Neutrophil (primary cell): ENCODE measurements around the gene PTGES2.

Experiments
- H3K27ac ChIP-seq: fragments of 200-600 bp; sonication (generic); 2 replicates; pipeline ENCODE4 v1.5.1; 2016; ENCODE audit warnings: mild to moderate bottlenecking, moderate library complexity
- H3K27me3 ChIP-seq: fragments of 200-600 bp; sonication (generic); 2 replicates; pipeline ENCODE4 v1.6.0; 2016; ENCODE audit warnings: mild to moderate bottlenecking
- H3K36me3 ChIP-seq: fragments of 200-600 bp; sonication (generic); 2 replicates; pipeline ENCODE4 v1.5.1; 2017
- H3K4me1 ChIP-seq, 2 experiments: fragments of 200-600 bp in 1 of 2; sonication (generic) in 1 of 2; 1 replicate in 1 of 2; 2 replicates in 1 of 2; pipeline versions ENCODE4 v1.5.1 to v1.6.1; 2013 to 2016; ENCODE audit warnings: low read depth in 1 of 2, low read length in 1 of 2, mild to moderate bottlenecking in 1 of 2, moderate library complexity in 1 of 2; ENCODE audit not compliant: control insufficient read depth in 1 of 2, insufficient read depth in 1 of 2
- H3K4me3 ChIP-seq, 2 experiments: fragments of 200-600 bp in 1 of 2; sonication (generic) in 1 of 2; 1 replicate in 1 of 2; 2 replicates in 1 of 2; pipeline ENCODE4 v1.5.1; 2013 to 2016; ENCODE audit warnings: low read depth in 1 of 2, low read length in 1 of 2, mild to moderate bottlenecking in 1 of 2, moderate library complexity in 1 of 2
- H3K9me3 ChIP-seq: fragments of 200-600 bp; sonication (generic); 2 replicates; pipeline ENCODE4 v1.5.1; 2016
- TF ChIP-seq, protein P1 (sequence below): fragments of 200-600 bp; sonication (generic); IDR thresholded peaks from 2 replicates; pipeline ENCODE4 v1.5.1; 2016; ENCODE audit warnings: antibody characterized with exemption

The PTGES2 gene

DNA sequence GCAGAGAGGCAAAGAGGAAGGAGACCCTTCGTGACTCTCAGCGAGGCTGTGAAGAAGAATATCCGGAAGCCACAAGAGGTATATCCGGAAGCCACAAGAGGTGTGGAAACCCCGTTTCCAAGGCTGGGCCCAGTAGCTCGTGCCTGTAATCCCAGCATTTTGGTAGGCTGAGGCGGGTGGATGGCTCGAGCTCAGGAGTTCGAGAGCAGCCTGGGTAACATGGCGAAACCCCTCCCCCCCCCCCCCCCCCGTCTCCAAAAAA lies 31.9 kb upstream of the PTGES2 start:
- H3K9me3 ChIP-seq = no peaks in the 10 kb centered on the region
- peaks cover 25 to 34% of the 10 kb centered on the region in 2 experiments for H3K4me1 ChIP-seq
- no peaks in the 10 kb centered on the region for H3K27me3 ChIP-seq
- H3K27ac ChIP-seq = peak overlapping the region; percentile 96
- H3K36me3 ChIP-seq = peaks cover 24% of the 10 kb centered on the region
- peak overlapping the region; percentile 84 to 93 for H3K4me3 ChIP-seq
- TF ChIP-seq, protein P1, sequence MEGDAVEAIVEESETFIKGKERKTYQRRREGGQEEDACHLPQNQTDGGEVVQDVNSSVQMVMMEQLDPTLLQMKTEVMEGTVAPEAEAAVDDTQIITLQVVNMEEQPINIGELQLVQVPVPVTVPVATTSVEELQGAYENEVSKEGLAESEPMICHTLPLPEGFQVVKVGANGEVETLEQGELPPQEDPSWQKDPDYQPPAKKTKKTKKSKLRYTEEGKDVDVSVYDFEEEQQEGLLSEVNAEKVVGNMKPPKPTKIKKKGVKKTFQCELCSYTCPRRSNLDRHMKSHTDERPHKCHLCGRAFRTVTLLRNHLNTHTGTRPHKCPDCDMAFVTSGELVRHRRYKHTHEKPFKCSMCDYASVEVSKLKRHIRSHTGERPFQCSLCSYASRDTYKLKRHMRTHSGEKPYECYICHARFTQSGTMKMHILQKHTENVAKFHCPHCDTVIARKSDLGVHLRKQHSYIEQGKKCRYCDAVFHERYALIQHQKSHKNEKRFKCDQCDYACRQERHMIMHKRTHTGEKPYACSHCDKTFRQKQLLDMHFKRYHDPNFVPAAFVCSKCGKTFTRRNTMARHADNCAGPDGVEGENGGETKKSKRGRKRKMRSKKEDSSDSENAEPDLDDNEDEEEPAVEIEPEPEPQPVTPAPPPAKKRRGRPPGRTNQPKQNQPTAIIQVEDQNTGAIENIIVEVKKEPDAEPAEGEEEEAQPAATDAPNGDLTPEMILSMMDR = no peak

DNA sequence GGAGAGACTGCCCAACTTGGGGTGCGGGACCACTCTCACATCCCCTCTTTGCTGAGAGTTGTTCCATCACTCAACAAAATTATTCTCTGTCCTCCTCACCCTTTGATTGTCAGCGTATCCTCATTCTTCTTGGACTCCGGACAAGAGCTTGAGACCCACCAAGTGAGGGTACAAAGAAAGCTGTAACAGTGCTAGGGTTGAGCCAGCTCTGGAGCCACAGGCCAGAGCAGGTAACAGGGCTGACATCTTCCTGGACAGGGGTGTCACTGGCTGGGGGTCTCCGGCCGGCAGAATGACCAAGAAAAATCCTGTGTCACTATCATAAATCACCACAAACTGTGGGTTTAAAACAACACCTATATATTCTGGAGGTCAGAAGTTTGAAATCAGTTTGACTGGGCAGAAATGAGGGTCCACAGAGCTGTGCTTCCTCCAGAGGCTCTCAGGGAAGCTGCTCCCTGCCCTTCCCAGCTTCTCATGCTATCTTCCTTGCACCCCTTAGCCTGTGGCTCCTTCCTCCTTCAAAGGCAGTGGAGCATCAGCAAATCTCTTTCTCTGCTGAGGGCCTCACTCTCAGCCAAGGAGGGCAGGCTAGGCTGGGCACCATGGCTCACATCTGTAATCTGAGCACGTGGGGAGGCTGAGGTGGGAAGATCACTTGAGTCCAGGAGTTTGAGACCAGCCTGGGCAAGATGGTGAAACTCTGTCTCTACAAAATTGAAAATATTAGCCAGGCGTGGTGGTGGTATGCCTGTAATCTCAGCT lies 28.4 kb upstream of the PTGES2 start:
- H3K4me1 ChIP-seq = peaks cover 42 to 58% of the 10 kb centered on the region in 2 experiments
- no peaks in the 10 kb centered on the region for H3K36me3 ChIP-seq
- H3K9me3 ChIP-seq = no peaks in the 10 kb centered on the region
- no peak overlapping the region for H3K4me3 ChIP-seq
- TF ChIP-seq, protein P1 = no peak
- no peaks in the 10 kb centered on the region for H3K27me3 ChIP-seq
- H3K27ac ChIP-seq = peak overlapping the region; percentile 96

DNA sequence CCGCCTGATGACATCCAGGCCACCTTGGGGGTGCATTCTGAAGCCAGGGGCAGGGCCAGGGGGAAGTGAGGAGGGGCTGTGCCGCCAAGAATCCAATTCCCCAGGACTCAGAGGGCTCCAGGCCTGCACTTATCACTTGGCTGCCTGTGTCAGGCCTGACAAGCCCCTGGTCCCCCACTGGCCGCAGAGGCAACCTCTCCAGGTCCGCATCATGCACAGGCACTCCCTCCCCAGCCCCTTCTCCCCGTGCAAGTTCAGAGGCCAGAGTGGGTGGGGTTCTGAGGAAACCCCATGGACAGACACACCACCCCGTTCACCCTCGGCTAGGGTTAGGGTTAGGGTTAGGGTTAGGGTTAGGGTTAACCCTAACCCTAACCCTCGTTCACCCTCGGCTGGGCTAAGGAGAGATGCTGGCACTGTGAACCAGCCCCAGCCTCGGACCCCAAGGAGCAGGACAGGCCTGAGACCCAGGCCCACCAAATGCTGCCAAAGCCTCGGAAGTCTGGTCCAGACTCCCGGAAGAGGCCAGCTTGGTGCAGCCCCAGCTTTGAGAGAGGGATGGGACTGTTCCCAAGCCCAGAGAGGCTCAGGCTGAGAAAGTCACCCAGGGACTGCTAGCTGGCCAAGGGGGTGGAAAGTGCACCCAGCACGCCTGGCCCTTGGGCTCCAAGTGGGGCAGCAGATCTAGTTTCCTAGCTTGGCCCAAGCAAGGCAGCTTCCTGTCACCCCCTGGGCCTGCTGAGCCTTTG lies 26.6 kb upstream of the PTGES2 start:
- no peak overlapping the region for H3K4me3 ChIP-seq
- no peaks in the 10 kb centered on the region for H3K9me3 ChIP-seq
- H3K4me1 ChIP-seq = peaks cover 45 to 63% of the 10 kb centered on the region in 2 experiments
- H3K27me3 ChIP-seq = no peaks in the 10 kb centered on the region
- H3K27ac ChIP-seq = peak overlapping the region; percentile 82
- TF ChIP-seq, protein P1 = no peak
- no peaks in the 10 kb centered on the region for H3K36me3 ChIP-seq

DNA sequence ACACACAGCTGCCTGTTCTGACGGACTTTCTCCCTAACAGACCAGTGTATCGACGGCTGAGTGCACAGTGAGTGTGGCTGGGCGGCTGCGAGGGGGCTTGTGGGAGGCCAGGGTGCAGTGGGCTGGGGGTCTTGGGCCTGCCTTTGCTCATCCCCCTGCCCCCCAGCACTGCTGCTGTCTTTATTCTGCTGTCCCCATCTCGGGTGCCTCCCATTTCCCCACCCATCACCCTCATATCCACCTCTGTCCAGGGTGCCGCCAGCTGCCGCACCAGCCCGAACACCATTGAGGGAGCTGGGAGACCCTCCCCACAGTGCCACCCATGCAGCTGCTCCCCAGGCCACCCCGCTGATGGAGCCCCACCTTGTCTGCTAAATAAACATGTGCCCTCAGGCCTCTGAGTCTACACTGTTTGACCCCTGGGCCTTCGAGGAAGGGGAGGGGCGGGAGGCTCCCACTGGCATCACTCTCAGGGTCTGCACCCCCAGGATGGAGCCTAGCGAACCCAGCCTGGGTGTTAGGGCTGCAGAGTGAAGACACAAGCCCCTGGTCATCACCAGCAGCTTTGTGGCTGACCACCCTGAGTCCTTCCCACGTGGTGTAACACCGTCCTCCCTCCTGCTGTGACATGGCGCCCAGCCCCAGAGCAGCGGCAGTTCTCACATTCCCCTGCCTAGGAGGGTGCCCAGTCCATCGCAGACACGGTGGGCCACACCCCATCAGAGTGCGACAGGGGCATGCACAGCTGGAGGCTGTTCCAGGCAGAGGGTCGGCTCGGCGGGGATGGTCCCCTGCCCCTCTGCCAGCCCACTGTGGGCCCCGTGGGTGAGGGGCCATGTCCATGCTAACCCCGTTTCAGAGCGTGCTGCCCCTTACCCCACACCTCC lies 25.8 kb upstream of the PTGES2 start:
- Histone ChIP-seq H3K27me3 (no peaks in the 10 kb centered on the region), H3K4me3 (no peak overlapping the region), H3K4me1 (peaks cover 49 to 63% of the 10 kb centered on the region in 2 experiments), H3K9me3 (no peaks in the 10 kb centered on the region), H3K36me3 (no peaks in the 10 kb centered on the region), H3K27ac (peak overlapping the region; percentile 82)
- TF ChIP-seq, protein P1 = no peak
